H9 (cell line): ENCODE results near the gene SEMA3E. TPM values are rescaled to one million over a fixed set of nuclear protein-coding genes. Genes with fewer than 3 reads are reported as not detected.
A peak's percentile ranks its signal among the peaks of the same experiment; 100 is the strongest.

Source experiments
- DNase-seq: peaks from one replicate; pipeline ENCODE4 v3.0.0-alpha.2; 2017
- H2AFZ ChIP-seq: one replicate; pipeline ENCODE4 v1.6.1; 2013; ENCODE audit warnings: mild to moderate bottlenecking, low read length, control low read depth, moderate library complexity
- H2AK5ac ChIP-seq: 2 replicates; pipeline ENCODE4 v1.6.1; 2013; ENCODE audit warnings: low read length, control low read depth, mixed read lengths; ENCODE audit not compliant: insufficient read length
- H2BK120ac ChIP-seq: one replicate; pipeline ENCODE4 v1.6.1; 2013; ENCODE audit warnings: low read depth, mild to moderate bottlenecking, low read length, control low read depth, inconsistent platforms; ENCODE audit not compliant: poor library complexity, severe bottlenecking
- H2BK12ac ChIP-seq: 2 replicates; pipeline ENCODE4 v1.6.1; 2013; ENCODE audit warnings: low read length, control low read depth, mixed read lengths, low read depth; ENCODE audit not compliant: insufficient read length
- H2BK15ac ChIP-seq: 2 replicates; pipeline ENCODE4 v1.6.1; 2013; ENCODE audit warnings: low read depth, low read length, control low read depth
- H2BK20ac ChIP-seq: one replicate; pipeline ENCODE4 v1.6.1; 2013; ENCODE audit warnings: low read depth, mild to moderate bottlenecking, low read length, control low read depth, inconsistent platforms; ENCODE audit not compliant: poor library complexity, severe bottlenecking
- H2BK5ac ChIP-seq: 2 replicates; pipeline ENCODE4 v1.6.1; 2013; ENCODE audit warnings: low read length, control low read depth, mixed read lengths; ENCODE audit not compliant: insufficient read length
- H3K14ac ChIP-seq: 2 replicates; pipeline ENCODE4 v1.6.1; 2013; ENCODE audit warnings: low read length, control low read depth; ENCODE audit not compliant: insufficient read depth
- H3K18ac ChIP-seq: 2 replicates; pipeline ENCODE4 v1.6.1; 2013; ENCODE audit warnings: low read depth, mild to moderate bottlenecking, mixed read lengths, low read length, control low read depth; ENCODE audit not compliant: insufficient read length
- H3K23ac ChIP-seq: 2 replicates; pipeline ENCODE4 v1.6.1; 2013; ENCODE audit warnings: low read length, control low read depth, mixed read lengths, low read depth; ENCODE audit not compliant: insufficient read length
- H3K23me2 ChIP-seq: 2 replicates; pipeline ENCODE4 v1.6.1; 2013; ENCODE audit warnings: low read depth, mild to moderate bottlenecking, mixed read lengths, low read length, control low read depth; ENCODE audit not compliant: insufficient read length, poor library complexity, severe bottlenecking
- H3K27ac ChIP-seq: 2 replicates; pipeline ENCODE4 v1.5.1; 2013; ENCODE audit warnings: low read length, control low read depth, mixed read lengths, low read depth; ENCODE audit not compliant: insufficient read length
- H3K27me3 ChIP-seq: 2 replicates; pipeline ENCODE4 v1.6.1; 2013; ENCODE audit warnings: low read length, control low read depth, inconsistent platforms; ENCODE audit not compliant: insufficient read depth
- H3K4ac ChIP-seq: 2 replicates; pipeline ENCODE4 v1.6.1; 2013; ENCODE audit warnings: low read depth, mild to moderate bottlenecking, control low read depth, inconsistent platforms, low read length, moderate library complexity
- H3K4me1 ChIP-seq: 2 replicates; pipeline ENCODE4 v1.6.1; 2013; ENCODE audit warnings: low read length, control low read depth, inconsistent platforms; ENCODE audit not compliant: insufficient read depth
- H3K4me2 ChIP-seq: 2 replicates; pipeline ENCODE4 v1.6.1; 2013; ENCODE audit warnings: low read length, control low read depth, mixed read lengths; ENCODE audit not compliant: insufficient read length, insufficient read depth
- H3K56ac ChIP-seq: 2 replicates; pipeline ENCODE4 v1.6.1; 2013; ENCODE audit warnings: low read depth, mild to moderate bottlenecking, mixed read lengths, low read length, control low read depth; ENCODE audit not compliant: insufficient read length
- H3K79me1 ChIP-seq: 2 replicates; pipeline ENCODE4 v1.6.1; 2013; ENCODE audit warnings: low read depth, mild to moderate bottlenecking, moderate library complexity, low read length, control low read depth, inconsistent platforms; ENCODE audit not compliant: insufficient read depth, poor library complexity, severe bottlenecking
- H3K79me2 ChIP-seq: 2 replicates; pipeline ENCODE4 v1.6.1; 2013; ENCODE audit warnings: low read length, control low read depth, inconsistent platforms; ENCODE audit not compliant: insufficient read depth
- H3K9ac ChIP-seq: 2 replicates; pipeline ENCODE4 v1.6.1; 2013; ENCODE audit warnings: low read length, control low read depth, mixed read lengths; ENCODE audit not compliant: insufficient read length; ENCODE audit errors: extremely low read depth
- H3K9me3 ChIP-seq: one replicate; pipeline ENCODE4 v1.6.1; 2013; ENCODE audit warnings: low read depth, low read length, inconsistent platforms; ENCODE audit not compliant: control insufficient read depth
- H3T11ph ChIP-seq: one replicate; pipeline ENCODE4 v1.6.1; 2013; ENCODE audit warnings: mild to moderate bottlenecking, low read length, control low read depth, inconsistent platforms
- H4K20me1 ChIP-seq: one replicate; pipeline ENCODE4 v1.6.1; 2013; ENCODE audit not compliant: control insufficient read depth, insufficient read length, insufficient read depth
- H4K5ac ChIP-seq: 2 replicates; pipeline ENCODE4 v1.6.1; 2013; ENCODE audit warnings: low read depth, mild to moderate bottlenecking, mixed read lengths, low read length, control low read depth; ENCODE audit not compliant: insufficient read length
- H4K8ac ChIP-seq: replicated peaks from 2 replicates; pipeline ENCODE4 v1.6.1; 2013; ENCODE audit warnings: low read length, control low read depth, mixed read lengths, low read depth; ENCODE audit not compliant: insufficient read length
- H4K91ac ChIP-seq: 2 replicates; pipeline ENCODE4 v1.6.1; 2013; ENCODE audit warnings: low read depth, mild to moderate bottlenecking, moderate library complexity, mixed read lengths, low read length, control low read depth; ENCODE audit not compliant: insufficient read length
- H3K27ac Mint-ChIP-seq, 3 experiments: 2 replicates in 2 of 3; 3 replicates in 1 of 3; pipeline ENCODE4 v1.8.0; 2020 to 2021; ENCODE audit warnings: mixed read lengths in 3 of 3, mild to moderate bottlenecking in 1 of 3, moderate library complexity in 1 of 3
- H3K27me3 Mint-ChIP-seq: 2 replicates; pipeline ENCODE4 v1.8.0; 2021; ENCODE audit warnings: low read depth, mild to moderate bottlenecking, moderate library complexity, mixed read lengths
- H3K36me3 Mint-ChIP-seq, 3 experiments: 2 replicates in 2 of 3; 3 replicates in 1 of 3; pipeline ENCODE4 v1.8.0; 2020 to 2021; ENCODE audit warnings: low read depth in 3 of 3, mixed read lengths in 3 of 3; ENCODE audit not compliant: insufficient read depth in 1 of 3
- H3K4me1 Mint-ChIP-seq, 2 experiments: 2 replicates each; pipeline ENCODE4 v1.8.0; 2020; ENCODE audit warnings: mixed read lengths in 2 of 2
- H3K4me3 Mint-ChIP-seq, 2 experiments: 2 replicates in 1 of 2; 3 replicates in 1 of 2; pipeline ENCODE4 v1.8.0; 2020 to 2021; ENCODE audit warnings: mild to moderate bottlenecking in 2 of 2, mixed read lengths in 2 of 2, moderate library complexity in 1 of 2
- H3K9me3 Mint-ChIP-seq, 2 experiments: 2 replicates in 1 of 2; 3 replicates in 1 of 2; pipeline ENCODE4 v1.8.0; 2020; ENCODE audit warnings: mild to moderate bottlenecking in 2 of 2, mixed read lengths in 2 of 2, moderate library complexity in 1 of 2
- WGBS: extraction: QIAGEN DNeasy Blood & Tissue Kit; methylation state at CpG from one replicate; pipeline ENCODE4 v1.1.7; 2013; ENCODE audit warnings: missing lambda C conversion rate, low lambda C conversion rate, mixed read lengths; ENCODE audit not compliant: insufficient read length; ENCODE audit errors: extremely low coverage; 5-methylcytosine and 5-hydroxymethylcytosine counted together
- total RNA-seq: library from RNA; stranded (reverse); gene quantifications from 2 replicates; pipeline ENCODE4 v1.2.1, GENCODE V29; 2021
- TF ChIP-seq, protein P1 (sequence below): fragments of 200-600 bp; sonication (generic); conservative IDR thresholded peaks from 3 replicates; pipeline ENCODE4 v1.8.0; 2021; ENCODE audit warnings: antibody characterized with exemption, mild to moderate bottlenecking

Gene SEMA3E
- total RNA-seq, 1 experiment from 2014 or later, result 0.39 TPM

DNA sequence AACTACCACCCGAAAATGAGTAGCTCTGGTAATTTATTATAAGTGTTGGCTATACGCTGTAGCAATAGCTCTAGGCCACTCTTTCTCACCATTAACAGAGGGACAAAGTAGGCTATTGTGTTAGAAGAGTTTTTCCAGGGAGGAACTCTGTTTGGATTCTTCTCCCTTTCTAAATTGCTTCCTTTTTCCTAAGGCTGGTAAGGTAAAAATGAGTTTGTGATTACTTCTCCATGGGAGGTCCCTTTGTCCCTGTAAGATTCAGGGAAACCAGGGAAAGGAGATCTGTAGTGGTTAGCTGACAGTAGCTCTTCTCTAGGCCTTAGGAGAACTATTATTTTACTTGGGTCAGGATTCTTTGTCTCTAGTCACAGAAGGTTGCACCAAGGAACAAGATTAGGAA is 23.2 kb upstream of the SEMA3E start:
- H4K91ac ChIP-seq, result no peak overlapping the region
- Mint-ChIP-seq H3K9me3 (peaks cover 0 to 5% of the 10 kb centered on the region in 2 experiments; a peak in 1 of 5 replicates), H3K36me3 (peaks cover 0 to 7% (median 0%) of the 10 kb centered on the region in 3 experiments), H3K27me3 (no peaks in the 10 kb centered on the region; the same call in 1 of the 2 replicates), H3K4me3 (peak overlapping the region in 1 of 2 experiments; percentile 13; a peak in 2 of 5 replicates), H3K27ac (peak overlapping the region; percentile 11 to 96 (median 45); a peak in 5 of 7 replicates), H3K4me1 (peaks cover 28 to 37% of the 10 kb centered on the region in 2 experiments)
- no peak overlapping the region for H2BK12ac ChIP-seq
- TF ChIP-seq, protein P1, sequence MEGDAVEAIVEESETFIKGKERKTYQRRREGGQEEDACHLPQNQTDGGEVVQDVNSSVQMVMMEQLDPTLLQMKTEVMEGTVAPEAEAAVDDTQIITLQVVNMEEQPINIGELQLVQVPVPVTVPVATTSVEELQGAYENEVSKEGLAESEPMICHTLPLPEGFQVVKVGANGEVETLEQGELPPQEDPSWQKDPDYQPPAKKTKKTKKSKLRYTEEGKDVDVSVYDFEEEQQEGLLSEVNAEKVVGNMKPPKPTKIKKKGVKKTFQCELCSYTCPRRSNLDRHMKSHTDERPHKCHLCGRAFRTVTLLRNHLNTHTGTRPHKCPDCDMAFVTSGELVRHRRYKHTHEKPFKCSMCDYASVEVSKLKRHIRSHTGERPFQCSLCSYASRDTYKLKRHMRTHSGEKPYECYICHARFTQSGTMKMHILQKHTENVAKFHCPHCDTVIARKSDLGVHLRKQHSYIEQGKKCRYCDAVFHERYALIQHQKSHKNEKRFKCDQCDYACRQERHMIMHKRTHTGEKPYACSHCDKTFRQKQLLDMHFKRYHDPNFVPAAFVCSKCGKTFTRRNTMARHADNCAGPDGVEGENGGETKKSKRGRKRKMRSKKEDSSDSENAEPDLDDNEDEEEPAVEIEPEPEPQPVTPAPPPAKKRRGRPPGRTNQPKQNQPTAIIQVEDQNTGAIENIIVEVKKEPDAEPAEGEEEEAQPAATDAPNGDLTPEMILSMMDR, result no peak
- no peak overlapping the region for H3K4me2 ChIP-seq
- peaks cover 3% of the 10 kb centered on the region; the same call in 1 of the 2 replicates for H3K4me1 ChIP-seq
- H2BK120ac ChIP-seq, result no peak overlapping the region
- no peaks in the 10 kb centered on the region for H3K79me1 ChIP-seq
- no peak overlapping the region for H4K5ac ChIP-seq
- H2AK5ac ChIP-seq, result no peak overlapping the region
- no peak overlapping the region for H3K23ac ChIP-seq
- DNase-seq, result no peak
- no peak overlapping the region for H2BK20ac ChIP-seq
- H3K23me2 ChIP-seq, result no peaks in the 10 kb centered on the region
- H3K9me3 ChIP-seq, result no peaks in the 10 kb centered on the region
- H2AFZ ChIP-seq, result no peak overlapping the region
- no peak overlapping the region for H3T11ph ChIP-seq
- H3K4ac ChIP-seq, result no peak overlapping the region
- H2BK15ac ChIP-seq, result no peak overlapping the region
- no peaks in the 10 kb centered on the region for H3K79me2 ChIP-seq
- H3K27ac ChIP-seq, result peak overlapping the region; percentile 64
- H3K14ac ChIP-seq, result no peak overlapping the region
- WGBS, result no CpG with 5 or more reads among the region's 2 CpGs
- no peak overlapping the region for H3K9ac ChIP-seq
- H3K27me3 ChIP-seq, result no peaks in the 10 kb centered on the region
- no peak overlapping the region for H4K8ac ChIP-seq
- no peaks in the 10 kb centered on the region for H4K20me1 ChIP-seq
- H2BK5ac ChIP-seq, result no peak overlapping the region
- no peak overlapping the region for H3K18ac ChIP-seq
- H3K56ac ChIP-seq, result no peak overlapping the region
